Measurements from ENCODE around the gene SCFD2.

- TF ChIP-seq SUZ12 (IDR thresholded peaks at IDR 0.05; ENCODE audit: extremely low read depth, insufficient read depth, insufficient read length) (no peak), YY1 (IDR thresholded peaks at IDR 0.05; ENCODE audit: insufficient read depth, insufficient read length) (no peak)
Measured at GRCh38 chr4:53089936-53090729, 275.7 kb downstream of the SCFD2 start.
